ENCODE measurements around the gene C4orf33.
"Not testable (repeated sequence)": the region's sequence is repeated elsewhere in the genome, so short reads cannot be mapped to it uniquely, and the experiment has no call there.

C4orf33 gene, protein sequence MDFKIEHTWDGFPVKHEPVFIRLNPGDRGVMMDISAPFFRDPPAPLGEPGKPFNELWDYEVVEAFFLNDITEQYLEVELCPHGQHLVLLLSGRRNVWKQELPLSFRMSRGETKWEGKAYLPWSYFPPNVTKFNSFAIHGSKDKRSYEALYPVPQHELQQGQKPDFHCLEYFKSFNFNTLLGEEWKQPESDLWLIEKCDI

DNA sequence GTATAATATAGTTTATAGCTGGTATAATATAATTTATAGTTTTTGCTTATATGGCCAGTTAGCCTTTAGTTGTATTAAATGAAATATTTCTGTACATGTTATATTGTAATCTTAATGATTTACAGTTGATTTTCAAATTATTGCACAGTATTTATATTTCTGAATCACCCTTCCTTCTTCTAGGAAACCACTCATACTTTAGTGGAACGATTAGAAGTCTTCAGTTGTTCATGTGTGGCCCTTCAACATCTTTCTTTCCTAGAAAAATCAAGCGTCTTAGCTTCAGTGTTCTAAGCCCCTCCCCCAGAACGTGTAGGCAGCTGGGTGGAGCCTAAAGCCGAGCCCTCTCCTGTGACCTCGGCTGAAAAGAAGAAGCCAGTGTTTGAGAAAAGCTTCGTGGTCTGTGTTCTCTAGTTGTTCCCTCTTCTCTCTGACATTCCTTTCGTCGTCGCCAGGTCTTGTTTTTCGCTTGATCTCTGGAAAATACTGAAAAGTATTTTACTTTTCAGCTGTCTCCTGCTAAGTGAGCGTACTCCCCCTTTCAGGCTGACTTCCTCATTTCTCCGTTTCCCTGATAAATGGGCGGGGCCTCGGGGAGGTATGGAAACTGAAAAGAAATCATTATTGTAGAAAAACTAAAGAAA lies at the start of gene C4orf33:
Gene C4orf33 (plus strand): TSS at position 342 of the 644 bp plus-strand sequence. CDS start 6,459 bp downstream, outside the sequence.
- DNase-seq: peak; percentile 77 to 90

DNA sequence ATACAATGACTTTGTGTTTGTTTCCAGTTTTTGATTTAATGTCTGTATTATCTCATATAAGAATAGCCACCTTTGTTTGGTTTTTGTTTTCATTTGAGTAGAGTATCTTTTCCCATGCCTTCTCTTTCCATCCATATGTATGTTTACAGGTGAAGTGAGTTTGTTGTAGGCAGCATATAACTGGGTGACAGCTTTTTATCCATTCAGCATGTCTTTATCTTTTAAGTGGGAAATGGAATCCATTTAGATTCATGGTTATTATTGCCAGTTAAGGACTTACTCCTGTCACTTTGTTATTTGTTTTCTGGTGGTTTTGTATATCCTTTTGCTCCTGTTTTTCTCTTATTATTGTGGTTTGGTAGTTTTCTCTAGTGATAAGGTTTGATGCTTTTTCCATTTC lies 36.9 kb upstream of the C4orf33 start:
- DNase-seq: no peak

DNA sequence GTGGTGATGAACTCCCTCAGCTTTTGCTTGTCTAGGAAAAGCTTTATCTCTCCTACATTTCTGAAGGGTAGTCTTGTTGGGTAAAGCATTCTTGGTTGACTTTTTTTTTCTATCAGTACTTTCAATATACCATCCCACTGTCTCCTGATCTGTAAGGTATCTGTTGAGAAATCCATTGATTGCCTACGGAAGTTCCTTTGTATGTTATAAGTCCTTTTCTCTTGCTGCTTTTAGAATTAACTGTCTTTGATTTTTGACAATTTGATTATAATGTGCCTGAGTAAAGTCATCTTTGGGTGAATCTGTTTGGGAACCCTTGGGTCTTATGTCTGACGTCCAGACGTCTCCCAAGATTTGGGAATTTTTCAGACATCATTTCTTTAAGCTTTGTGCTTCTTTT lies 33.4 kb upstream of the C4orf33 start:
- no peak for DNase-seq

DNA sequence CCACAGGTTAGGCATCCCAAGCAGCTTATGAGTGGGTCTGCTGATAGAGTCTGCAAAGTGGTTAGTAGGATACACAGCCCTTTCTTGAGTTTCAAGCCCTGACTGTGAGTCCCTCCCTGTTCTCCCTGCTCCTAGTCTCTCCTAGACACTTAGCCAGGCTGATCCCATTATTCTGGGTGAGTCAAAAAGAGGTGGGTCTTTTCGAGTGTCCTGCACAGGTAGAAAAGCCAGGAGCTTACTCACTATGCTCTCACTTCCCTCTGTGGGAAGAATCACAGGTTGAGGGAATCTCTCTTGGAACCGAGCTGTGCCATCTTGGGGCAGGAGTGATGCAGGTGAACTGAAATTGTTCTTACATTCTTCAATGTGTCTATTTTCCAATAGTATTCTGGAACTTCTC lies 32.3 kb upstream of the C4orf33 start:
- DNase-seq: no peak

DNA sequence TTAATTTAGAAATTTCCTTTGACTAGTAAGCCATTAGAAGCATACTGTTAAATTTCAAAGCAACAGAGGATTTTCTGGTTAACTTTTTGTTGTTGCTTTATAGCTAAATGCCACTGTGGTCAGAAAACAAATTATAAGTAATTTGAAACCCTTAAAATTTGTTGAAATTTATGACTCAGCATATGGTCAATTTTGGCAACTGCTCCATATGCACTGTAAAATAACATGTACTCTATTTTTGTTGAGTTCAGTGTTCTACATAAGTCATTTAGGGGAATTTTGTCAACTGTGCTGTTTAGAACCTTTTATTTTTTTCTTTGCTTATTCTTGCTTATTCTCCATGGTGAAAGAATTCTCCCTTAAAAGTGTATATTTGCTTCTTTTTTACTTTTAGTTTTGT lies 31.2 kb upstream of the C4orf33 start:
- DNase-seq: no peak

DNA sequence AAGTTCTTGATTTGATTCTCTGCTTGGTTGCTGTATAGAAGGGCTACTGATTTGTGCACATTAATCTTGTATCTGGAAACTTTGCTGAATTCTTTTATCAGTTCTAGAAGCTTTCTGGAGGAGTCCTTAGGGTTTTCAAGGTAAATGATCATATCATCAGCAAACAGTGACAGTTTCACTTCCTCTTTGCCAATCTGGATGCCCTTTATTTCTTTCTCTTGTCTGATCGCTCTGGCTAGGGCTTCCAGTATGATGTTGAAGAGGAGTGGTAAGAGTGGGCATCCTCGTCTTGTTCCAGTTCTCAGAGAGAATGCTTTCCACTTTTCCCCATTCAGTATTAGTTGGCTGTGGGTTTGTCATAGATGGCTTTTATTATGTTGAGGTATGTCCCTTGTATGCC lies 26.4 kb upstream of the C4orf33 start:
- not testable (repeated sequence) for DNase-seq

DNA sequence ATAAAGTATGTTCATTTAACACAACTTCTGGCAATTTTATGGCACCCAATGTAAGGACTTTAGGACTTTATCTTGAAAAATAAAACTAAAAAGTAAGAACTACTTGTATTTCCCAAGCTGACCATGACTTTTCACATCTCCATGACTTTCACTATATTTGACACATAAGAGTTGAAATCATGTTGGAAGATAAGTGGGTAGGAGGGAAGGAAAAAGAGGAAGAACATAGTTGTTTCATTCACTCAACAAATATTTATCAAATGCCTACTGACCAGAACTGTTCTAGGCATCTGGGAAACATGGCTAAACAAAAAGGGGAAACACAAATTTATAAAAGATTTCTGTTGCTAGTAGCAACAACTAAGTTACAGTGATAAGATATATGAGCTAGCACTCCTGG lies 18.6 kb upstream of the C4orf33 start:
- peak; percentile 5 to 48 for DNase-seq

DNA sequence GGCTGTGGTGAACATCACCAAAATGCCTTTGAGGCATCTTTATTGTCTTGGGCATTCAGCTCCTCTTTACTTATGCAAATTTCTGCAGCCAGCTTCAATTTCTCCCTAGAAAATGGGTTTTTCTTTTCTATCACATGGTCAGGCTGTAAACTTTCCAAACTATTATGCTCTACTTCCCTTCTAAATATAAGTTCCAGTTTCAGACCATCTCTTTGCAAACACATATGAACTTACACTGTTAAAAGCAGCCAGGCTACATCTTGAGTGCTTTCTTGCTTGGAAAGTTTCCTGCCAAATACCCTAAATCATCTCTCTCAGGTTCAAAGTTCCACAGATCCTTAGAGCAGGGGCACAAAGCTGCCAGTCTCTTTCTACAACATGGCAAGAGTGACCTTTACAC lies 15.8 kb upstream of the C4orf33 start:
- DNase-seq: peak in 1 of 2 donors; percentile 11

DNA sequence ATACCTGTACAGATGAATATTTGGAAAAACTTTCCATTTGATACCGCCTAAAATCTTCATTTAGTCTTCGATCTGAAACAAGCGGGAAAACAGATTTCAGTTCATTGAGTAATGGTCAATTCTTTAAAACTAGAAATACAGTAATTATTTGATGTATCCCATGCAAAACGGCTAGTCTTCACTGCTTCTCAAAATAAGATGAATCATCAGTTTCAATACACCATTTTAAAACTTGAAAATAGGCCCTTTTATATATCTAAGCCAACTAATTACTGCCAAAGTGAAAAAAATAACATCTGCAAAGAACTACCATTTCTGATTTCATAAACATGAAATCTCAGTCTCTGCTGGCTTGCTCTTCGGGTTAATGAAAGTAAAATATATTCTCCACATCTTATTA lies 13.7 kb upstream of the C4orf33 start:
- DNase-seq: no peak

DNA sequence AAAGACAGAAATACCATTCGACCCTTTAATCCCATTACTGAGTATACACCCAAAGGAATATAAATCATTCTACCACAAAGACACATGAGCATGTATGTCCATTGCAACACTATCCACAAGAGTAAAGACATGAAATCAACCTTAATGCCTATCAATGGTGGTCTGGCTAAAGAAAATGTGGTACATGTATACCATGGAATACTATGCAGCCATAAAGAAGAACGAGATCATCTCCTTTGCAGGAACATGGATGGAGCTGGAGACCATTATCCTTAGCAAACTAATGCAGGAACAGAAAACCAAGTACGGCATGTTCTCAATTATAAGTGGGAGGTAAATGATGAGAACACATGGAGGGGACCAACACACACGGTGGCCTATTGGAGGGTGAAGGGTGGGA lies 10.5 kb upstream of the C4orf33 start:
- DNase-seq: no peak

DNA sequence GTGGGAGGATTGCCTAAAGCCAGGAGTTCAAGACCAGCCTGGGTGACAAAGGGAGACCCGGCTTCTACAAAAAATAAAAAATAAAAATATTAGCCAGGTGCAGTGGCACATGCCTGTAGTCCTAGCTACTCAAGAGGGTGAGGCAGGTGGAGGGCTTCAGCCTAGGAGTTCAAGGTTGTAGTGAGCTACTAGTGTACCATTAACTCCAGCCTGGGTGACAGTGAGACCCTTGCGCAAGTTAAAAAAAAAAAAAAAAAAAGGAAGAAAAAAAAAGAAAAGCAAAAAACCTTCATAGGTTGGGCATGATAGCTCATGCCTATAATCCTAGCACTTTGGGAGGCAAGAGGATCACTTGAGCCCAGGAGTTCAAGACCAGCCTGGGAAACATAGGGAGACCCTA lies 8.4 kb upstream of the C4orf33 start:
- DNase-seq: no peak

DNA sequence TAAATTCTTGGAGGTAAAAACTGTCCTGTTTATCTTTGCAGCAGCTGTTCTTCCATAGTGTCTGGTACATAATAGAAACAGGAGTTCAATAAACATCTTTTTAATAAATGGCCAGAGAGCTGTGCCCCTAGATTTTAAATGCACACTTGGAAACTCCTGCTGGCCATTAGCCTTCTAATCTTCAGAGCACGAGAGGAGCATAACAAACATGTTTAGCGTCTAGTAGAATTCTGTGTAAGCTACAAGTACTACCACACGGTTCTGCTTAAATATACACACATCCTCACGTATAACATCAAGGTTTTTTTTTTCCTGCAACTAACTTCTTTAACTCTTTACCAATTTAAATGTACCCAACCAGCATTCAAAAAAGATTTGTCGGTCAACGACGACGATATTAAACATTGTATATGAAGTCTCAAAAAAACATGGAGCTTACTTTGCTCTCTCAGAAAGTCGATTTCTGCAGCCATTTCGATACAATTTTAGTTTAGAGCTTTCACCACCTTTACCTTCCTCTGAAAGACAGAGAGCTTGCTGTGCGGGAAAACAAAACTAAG lies 3.2 kb upstream of the C4orf33 start:
- DNase-seq: peak; percentile 2 to 20

DNA sequence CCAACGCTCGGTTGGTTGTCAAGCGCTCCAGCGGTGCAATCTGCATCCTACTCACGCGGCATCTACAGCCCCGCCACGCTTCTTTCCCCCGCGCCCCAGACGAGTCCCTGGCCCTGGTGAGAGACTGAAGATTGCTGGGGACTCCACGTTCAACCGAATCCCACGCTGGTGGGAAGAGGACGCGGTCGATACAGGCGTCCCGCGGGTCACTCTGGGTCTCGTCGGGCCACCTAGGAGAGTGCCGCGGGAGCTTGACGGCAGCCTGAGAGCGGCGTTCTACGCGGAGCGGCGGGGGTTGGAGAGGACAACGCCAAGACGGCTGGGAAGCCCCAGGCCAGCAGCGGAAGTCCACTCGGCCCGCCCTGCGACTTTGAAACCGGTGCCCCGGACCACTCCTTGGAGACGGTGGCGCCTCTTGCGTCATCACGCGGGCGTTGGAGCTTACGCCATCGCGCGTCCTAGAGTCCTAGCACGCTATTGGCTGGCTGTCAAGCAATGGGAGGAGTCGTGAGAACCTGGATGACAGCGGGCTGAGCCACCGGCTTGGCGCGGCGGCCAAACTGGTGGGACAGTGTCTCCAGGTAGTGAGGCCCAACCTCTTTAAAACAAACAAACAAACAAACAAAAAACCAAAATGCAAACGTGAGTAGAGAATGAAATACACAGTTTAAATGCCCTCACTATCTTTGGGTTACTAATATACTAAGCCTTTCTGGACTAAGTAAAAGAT lies 2.6 kb upstream of the C4orf33 start, which contains the start of gene SCLT1:
Gene SCLT1 (minus strand): TSS at position 349 of the 730 bp plus-strand sequence. CDS start 436 bp downstream, outside the sequence.
- DNase-seq: peak; percentile 99 to 100

DNA sequence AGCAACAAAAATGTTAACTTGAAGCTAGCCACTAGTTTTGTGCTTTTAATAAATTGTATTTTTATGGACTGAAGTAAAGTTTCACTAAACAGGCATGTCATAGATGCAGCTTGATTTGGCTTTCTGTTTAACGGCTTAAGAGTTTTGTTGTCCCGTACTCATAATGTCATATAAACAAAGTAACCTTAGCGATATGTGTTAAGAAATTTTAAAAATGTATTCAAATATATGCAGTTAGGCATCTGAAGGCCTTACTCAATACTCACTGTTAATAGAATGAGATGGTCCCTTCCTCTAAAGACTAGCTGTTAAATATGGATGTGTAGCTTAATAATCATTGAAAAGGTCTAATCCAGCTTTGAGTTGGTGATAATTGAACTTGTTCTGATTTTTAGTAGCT lies 1.6 kb upstream of the C4orf33 start:
- DNase-seq: no peak

DNA sequence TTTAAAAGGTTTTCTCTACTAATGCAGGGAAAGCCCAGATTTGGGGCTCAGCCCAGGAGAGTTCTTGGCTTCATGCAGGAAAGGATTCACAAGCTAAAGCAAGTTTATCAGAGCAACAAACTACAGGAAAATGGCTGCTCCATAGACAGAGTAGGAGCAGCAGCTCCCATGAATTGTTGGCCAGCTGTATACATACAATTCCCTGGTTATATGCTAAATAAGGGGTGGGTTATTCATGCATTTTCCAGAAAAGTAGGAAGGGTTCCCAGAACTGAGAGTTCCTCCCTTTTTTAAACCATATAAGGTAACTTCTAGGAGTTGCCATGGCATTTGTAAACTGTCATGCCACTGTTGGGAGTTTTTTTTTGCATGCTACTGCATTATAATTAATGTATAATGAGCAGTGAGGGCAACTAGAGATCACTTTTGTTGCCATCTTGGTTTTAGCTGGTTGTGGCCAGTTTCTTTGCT lies 2.6 kb downstream of the C4orf33 start:
- DNase-seq: peak in 1 of 2 donors; percentile 27

DNA sequence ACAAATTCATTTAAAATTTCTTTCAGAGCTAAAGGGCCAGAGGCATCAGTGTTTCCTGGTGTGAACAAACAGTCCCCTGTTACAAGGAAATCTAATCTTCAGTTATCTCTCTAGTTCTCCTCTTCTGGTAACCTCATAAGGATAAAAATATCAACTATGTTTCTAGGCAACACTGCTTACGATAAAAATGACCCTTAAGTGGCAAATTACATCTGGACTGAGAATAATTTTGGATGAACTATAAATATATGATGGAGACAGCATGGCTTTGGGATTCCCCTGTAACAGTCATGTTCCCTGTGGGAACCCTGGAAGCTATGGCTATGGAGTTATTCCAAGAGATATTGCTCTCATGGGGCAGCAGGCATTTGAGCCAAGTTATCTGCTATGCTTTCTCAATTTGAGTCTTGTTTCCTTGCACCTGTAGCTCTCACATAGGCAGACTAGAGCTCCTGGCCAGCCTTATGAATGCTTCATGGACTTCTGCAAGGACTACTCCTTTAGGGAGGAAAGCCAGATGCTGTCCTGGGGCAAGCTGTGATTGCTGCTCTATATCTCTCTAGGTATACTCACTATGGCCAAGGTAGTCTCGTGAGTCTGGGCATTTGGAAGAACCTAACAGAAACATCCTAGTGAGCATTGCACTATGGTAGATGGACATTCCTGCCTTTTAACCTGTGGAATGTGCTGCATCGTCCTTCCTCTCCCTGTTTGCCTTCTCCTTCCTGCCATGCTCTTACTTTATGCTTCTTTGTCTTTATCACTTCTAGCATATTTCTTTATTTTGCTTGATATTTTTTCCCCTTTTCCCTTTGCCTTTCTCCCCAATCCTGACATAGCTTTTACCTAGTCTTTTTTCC lies 14.2 kb downstream of the C4orf33 start:
- DNase-seq: no peak

DNA sequence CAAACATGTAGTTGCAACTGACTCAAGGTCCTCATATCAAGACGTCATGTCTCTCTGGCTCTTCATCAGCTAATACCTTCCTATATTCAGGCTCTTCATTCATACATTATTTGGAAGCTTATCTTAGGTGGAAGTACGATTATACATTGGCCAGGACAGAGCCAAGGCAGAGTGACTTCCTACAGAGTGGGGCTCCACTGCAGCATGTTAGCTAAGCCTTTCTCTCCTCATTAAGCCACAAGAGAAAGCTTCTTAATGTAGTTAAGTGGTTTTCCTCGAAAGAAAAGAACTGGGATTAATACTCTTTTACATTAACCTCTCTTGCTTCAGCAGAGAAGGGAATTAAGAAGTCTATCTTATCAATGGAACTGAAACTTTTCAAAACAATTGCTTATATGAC lies 15.0 kb downstream of the C4orf33 start:
- DNase-seq: no peak

DNA sequence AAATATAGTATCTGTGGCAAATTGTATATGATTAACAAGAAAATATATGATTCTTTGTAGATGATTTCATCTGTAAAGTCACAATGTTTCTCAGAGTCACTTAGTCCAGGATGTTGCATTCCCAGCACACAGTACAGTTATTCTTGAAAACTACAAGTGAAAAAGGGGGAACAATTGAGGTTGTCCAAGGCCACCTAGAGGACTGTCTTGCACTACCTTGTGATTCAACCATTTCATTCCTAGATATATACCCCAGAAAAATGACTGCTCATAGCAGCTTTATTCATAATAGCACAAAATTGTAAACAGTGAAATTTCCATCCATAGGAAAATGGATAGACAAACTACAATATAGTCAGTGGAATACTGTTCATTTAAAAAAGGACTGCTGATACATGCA lies 16.0 kb downstream of the C4orf33 start:
- no peak for DNase-seq

DNA sequence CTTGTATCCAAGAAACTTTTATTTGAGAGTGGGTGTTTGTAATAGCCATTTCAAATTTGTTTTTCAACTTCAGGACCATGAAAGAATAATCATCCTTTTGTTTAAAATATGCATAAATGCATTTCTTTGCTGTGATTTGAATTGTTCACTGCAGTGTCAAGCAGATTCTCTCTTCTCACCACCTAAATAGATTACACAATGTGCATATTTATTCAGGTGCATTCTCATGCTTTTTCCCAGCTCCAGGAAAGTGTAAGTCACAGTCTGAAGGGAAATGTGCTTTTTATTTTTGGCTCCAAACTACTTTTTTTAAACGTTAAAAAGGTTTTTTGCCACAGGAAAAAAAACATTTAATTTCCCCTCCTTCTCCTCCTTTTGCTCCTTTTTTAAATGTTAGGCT lies 17.5 kb downstream of the C4orf33 start:
- no peak for DNase-seq

DNA sequence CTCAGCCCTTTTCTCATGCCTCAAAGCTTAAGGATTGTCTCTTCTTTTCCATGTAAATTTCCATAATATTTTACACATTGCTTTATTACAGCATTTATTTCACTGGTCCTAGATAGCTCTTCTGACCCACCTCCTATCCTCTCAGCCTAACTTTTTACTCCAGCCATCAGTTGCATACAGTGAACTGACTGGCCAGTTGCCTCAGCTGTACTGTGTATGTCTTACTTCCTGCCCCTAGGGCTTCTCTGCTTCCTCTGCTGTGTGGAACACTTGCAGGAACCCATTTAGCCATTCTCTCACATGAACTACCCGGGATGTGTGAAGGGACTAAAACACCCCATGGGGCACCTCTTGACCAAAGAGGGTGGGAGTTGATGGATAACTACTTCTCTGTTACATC lies 18.0 kb downstream of the C4orf33 start:
- no peak for DNase-seq

DNA sequence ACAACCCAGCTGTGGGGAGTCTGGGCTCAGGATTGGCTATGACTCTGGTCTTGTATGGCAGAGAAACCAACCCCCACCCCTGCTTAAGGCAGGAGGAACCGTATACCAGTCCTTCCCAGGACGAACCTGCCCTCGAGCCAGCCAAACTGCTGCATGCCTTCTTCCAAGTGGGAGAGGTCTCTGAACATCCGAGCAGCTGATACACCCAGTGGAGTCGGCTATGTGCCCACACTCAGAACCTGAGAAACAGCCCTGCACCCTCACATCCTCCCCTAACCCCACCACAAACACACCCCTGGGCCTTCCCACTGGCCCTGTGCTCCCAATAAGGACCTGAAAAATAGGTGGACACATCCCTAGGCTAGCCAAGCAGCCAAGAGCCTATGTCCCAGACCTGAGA lies 21.8 kb downstream of the C4orf33 start:
- no peak for DNase-seq

DNA sequence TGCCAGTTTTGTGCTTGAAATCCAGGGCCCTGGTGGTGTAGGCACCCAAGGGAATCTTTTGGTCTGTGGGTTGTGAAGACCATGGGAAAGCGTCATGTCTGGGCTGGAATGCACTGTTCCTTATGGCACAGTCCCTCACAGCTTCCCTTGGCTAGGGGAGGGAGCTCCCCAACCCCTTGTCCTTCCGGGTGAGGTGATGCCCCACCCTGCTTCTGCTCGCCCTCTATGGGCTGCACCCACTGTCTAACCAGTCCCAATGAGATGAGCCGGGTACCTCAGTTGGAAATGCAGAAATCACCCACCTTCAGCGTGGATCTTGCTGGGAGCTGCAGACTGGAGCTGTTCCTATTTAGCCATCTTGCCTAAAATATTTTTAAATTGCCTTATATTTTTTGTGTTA lies 30.7 kb downstream of the C4orf33 start:
- not testable (repeated sequence) for DNase-seq

DNA sequence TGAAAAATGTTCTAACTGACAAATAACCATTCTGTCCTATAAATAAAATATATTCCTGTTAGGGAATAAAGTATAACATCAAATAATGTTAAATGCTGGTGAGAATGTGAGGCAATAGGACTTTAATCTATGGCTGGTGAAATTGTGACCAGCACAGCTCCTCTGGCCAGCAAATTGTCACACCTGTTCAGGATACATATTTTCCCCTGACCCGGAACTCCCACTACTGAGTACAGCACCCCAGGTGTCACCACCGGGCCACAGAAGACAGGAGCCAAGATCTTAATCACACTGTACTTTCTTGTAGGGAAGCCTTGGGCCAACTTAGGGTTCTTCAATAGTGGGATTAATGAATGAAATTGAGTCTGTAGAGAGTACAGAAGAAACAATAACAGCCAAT lies 33.2 kb downstream of the C4orf33 start:
- no peak for DNase-seq
